Epithelial cell of proximal tubule (primary cell): ENCODE data around the gene TGFBR3. TPM values are rescaled to one million over a fixed set of nuclear protein-coding genes. Genes with fewer than 3 reads are reported as not detected.

Source experiments
- DNase-seq: peaks from one replicate; pipeline ENCODE4 v3.0.0-alpha.2; 2011; ENCODE audit warnings: low read depth
- H3K4me3 ChIP-seq: 2 replicates; pipeline ENCODE4 v1.5.1; 2011; ENCODE audit warnings: low read depth, mild to moderate bottlenecking, low read length
- CTCF ChIP-seq: conservative IDR thresholded peaks from 2 replicates; pipeline ENCODE4 v1.5.1; 2012; ENCODE audit warnings: low read depth, mild to moderate bottlenecking, low read length
- total RNA-seq: library from RNA; depleted of rRNA; stranded (reverse); fragments of >200 nt; gene quantifications from 2 replicates; pipeline ENCODE4 v1.2.3, GENCODE V29; 2015

Gene TGFBR3
- total RNA-seq, 1 donor from 2014 or later: 6.9 TPM

GRCh38 chr1:91755702-91756287, 130.2 kb downstream of the TGFBR3 start:
- H3K4me3 ChIP-seq: no peak overlapping the region
- TF ChIP-seq CTCF: no peak
- no peak for DNase-seq

GRCh38 chr1:91754816-91755580, 131.0 kb downstream of the TGFBR3 start:
- TF ChIP-seq CTCF: no peak
- H3K4me3 ChIP-seq: no peak overlapping the region
- DNase-seq: no peak

DNA sequence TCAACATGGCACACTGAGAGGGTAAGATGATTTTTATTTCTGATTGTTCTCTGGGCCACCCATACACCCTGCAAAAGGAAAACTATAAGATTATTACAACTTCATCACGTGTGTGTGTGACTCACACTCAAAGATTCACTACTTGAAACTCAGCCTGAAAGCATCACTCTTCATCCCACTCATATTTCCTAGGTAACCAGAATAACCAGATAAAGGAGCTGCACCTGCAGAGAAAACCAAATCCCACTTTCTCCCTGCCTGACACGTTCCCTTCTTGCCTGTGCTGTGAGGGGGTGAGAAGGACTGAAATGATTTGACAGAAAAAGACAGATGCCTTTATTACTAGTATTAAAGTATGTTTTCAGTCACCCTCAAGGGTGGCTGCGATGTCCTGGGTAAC, 131.6 kb downstream of the TGFBR3 start:
- no peak for DNase-seq
- H3K4me3 ChIP-seq: no peak overlapping the region
- no peak for TF ChIP-seq CTCF

DNA sequence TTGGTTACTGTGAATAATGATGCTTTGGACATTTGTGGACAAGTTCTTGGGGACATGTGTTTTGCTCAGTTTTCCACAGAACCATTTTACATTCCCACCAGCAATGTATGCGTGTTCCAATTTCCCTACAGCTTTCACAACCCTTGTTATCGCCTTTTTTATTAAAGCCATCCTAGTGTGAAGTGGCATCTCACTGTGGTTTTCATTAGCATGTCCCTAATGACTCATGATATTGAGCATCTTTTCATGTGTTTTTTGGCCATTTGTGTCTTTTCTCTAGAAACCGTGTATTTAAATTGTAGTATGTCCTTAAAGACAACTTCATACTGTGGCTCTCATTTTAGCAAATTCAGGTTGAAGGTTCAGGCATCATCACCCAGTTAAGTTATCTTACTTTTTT, 132.1 kb downstream of the TGFBR3 start:
- H3K4me3 ChIP-seq: no peak overlapping the region
- no peak for DNase-seq
- no peak for TF ChIP-seq CTCF

DNA sequence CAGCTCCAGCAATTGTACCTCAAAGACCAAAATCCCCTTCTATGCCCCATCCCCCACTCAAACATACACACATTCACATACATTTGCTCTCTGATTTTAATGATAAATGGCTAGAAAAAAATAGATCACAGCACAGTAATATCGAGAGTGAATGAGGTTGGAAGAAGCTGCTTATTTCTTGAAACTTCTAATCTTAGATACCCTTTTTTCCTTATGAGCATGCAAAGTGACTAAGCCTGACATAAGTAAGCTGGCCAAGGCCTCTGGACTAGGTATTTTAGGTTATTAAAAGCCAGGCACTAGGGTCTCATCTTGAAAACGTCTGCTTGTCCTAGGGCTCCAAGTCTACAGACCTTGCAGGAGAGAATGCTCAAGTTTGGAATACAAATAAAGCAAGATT, 133.6 kb downstream of the TGFBR3 start:
- H3K4me3 ChIP-seq: no peak overlapping the region
- no peak for TF ChIP-seq CTCF
- DNase-seq: no peak

DNA sequence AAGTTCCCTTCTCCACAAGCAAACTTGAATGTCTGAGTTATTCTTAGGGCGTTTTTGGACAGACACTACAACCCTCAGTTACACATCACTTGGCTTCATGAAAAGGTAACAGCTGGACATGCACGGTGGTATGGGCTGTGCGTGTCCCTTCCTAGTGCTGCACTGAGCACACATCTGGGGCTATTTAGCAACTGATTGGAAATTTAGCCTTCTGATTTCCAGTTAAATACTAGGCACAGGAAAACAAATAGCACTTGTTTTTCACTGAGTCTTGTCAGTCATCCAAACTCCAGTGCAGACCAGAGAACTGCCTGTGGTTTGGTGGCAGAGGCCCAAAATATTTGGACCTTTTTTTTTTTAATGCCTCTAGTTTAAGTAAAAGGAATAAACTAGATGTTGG, 134.7 kb downstream of the TGFBR3 start:
- TF ChIP-seq CTCF: no peak
- DNase-seq: no peak
- no peak overlapping the region for H3K4me3 ChIP-seq
